EH (cell line): ENCODE measurements around the gene CRYBG2.
"Not testable (repeated sequence)": the region's sequence is repeated elsewhere in the genome, so short reads cannot be mapped to it uniquely, and the experiment has no call there.

Experiments
- DNase-seq: peaks from one replicate; pipeline ENCODE4 v3.0.0-alpha.2; 2015; ENCODE audit warnings: low read depth

The CRYBG2 gene

DNA sequence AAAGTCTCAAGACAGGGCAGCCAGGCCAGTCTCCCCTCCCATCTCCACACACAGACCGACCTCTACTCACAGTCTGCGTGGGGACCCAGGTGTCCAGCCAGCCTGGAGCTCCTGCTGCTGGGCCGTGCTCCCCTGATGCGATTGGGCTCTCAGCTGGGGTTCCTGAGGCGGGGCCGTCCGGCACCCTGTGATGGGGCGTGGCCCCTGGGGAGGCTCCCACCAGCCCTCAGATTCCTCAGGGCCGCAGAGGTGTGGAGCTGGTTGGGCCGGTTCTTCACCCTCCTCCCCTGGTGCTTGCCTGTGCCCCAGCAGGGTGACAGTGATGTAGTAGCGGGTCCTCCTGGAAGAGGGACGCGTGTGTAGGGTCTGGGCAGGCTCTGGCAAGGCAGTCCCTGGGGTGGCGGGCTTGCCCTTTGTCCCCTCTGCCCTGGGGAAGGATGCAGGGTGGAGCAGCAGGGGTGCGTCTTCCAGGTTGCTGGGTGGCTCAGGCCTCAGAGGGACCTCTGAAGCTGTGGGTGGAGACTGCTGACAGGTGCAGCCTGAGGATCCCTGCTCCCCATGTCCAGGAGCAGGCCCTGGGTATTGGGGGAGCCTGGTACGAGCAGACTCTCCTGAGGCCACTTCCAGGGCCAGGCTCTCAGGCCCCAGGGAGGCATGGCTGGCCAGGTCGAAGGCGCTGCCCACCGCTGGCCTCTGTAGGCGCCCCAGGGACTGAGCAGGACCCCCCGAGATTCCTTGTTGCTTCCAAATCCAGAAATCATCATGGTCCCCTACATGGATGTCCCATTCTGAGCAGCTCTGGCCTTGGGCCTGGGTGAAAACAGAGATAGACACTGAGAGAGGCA lies at the start of gene CRYBG2:
CRYBG2 (minus strand) TSS at position 155 of the 845 bp plus-strand sequence. CDS start 7,473 bp downstream, outside the sequence.
- no peak for DNase-seq

DNA sequence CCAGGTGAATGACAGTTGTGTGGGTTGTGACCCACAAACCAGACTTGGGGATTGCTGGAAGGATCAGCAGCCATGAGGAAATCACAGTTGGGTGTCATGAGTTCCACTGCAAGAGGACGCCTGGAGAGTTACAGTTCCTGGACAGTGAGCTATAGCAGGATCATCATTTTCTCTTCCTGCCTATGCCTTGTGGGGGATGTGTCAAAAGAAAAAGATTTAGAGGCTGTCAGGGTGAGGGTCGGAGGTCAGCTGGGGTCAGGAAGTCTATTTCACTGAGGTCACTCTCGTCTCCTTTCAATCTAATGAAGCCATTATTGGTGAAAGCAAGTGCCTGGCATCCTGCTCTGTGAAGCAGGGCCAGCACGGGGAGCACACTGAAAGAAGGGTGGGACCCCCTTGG lies 49.7 kb upstream of the CRYBG2 start:
- DNase-seq = peak; percentile 57

- DNase-seq = no peak
Measured at GRCh38 chr1:26401891-26402290, 48.0 kb upstream of the CRYBG2 start.

GRCh38 chr1:26399034-26399433 lies 45.1 kb upstream of the CRYBG2 start:
- no peak for DNase-seq

DNA sequence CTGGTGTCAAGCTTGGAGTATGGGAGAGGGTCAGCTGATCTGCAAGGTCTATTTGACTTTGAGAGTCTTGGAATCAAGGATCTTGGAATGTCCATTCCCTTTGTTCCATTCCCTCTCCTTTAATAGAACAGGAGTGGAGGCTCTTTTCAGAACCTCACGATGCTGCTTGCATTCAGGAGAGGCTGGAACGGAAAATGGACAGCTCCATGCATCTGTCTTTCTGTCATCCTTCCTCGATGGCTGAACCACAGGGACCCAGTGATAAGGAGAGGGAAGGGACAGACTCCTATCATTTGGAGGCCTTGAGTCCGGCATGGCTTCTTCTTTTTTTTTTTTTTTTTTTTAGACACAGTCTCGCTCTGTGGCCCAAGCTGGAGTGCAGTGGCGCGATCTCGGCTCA lies 41.8 kb upstream of the CRYBG2 start:
- no peak for DNase-seq

DNA sequence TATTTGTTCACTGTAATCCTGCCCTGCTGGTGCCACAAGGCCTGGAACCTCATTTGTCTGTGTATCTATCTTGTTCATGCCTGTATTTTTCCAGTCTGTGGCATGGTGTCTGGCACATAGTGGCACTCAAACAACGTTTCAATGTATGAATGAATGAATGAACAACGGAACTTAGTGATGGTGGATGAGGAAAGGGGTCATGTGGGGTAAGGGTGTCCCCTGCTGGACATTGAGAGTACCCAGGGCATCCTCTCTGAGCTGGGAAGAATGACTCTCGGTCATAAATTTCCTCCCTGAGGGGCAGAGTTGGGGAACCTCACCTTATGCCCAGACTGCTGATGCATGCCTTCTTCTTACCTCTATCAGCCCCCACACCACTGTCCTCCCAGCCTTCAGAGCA lies 37.5 kb upstream of the CRYBG2 start:
- peak; percentile 71 for DNase-seq

GRCh38 chr1:26389604-26390247 lies 35.8 kb upstream of the CRYBG2 start:
- DNase-seq = no peak

- DNase-seq = no peak
Measured at GRCh38 chr1:26388791-26389445, 35.0 kb upstream of the CRYBG2 start.

DNA sequence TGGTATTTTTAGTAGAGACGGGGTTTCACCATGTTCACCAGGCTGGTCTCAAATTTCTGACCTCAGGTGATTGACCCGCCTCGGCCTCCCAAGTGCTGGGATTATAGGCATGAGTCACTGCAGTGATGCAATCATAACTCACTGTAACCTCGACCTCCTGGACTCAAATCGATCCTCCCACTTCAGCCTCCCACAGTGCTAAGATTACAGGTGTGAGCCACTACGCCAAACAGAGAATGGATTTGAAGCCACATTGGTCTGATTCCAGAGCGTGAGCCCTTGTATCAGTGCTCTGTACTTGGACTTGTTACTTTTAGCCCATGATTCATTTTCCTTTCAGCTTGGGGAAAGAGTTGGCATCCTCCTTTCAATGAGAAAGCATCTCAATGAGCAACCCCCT lies 33.5 kb upstream of the CRYBG2 start:
- DNase-seq = peak; percentile 48

DNA sequence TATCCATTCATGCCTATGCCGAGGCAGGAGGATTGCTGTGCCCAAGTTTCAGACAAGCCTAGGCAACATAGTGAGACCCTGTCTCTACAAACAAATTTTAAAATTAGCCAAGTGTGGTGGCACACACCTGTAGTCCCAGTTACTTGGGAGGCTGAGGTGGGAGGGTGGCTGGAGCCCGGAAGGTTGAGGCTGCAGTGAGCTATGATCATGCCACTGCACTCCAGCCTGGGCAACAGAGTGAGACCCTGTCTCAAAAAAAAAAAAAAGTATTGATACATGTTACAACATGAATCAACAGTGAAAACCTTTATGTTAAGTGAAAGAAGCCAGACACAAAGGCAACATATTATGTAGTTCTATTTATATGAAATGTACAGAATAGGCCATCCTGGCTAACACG lies 31.1 kb upstream of the CRYBG2 start:
- not testable (repeated sequence) for DNase-seq

- no peak for DNase-seq
Measured at GRCh38 chr1:26384076-26384475, 30.1 kb upstream of the CRYBG2 start.

DNA sequence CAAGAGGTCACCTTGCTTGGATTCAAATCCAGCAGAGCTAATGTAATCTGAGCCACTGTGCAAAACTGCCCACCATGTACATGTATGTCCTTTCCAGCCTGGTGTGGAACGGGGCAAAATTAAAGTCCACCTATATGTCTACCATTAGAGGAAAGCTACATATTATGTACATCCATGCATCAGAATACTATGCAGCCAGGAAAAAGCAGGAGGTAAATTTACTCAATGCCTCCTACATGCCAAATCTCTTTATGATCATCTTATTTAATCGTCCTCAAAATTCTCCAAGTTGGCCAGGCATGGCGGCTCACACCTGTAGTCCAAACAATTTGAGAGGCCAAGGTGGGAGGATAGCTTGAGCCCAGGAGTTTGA lies 24.9 kb upstream of the CRYBG2 start:
- DNase-seq = no peak

DNA sequence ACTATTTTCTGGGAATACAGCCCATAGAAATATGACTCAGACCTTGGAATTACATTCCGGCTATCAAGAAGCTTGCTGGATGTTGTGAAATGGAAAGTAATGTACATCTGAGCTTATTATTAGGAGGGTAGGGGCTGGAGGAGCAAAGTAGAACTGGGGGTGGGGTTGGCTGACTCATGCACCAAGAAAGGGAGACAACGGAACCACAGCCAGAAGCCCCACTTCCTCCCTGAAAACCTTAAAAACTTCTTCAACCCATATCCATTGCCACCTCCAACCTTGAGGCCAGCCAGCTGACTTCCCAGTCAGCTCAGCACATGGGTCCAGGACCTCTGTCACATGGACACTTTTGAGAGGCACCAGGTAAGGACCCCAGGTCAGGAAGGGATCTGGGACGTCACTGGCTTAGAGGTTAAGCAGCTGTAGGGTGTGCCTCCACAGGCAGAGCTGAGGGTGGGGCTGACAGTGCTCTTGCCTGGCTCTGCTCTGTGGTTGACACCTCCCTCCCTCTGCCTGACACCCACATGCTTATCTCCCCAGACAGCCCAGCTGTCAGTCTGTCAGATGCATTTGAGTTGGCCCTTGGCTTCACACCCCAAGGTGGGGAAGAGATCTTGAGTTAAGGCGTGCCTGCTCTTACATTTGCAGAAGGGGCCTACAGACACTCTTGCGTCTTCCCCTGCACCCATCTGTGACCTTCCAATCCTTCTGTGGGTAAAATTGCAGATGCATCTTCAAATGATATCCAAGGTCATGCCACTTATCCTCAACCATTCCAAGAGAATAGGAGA lies 24.4 kb upstream of the CRYBG2 start:
- DNase-seq = peak; percentile 99

- no peak for DNase-seq
Measured at GRCh38 chr1:26376050-26376449, 22.1 kb upstream of the CRYBG2 start.

- peak; percentile 61 for DNase-seq
Measured at GRCh38 chr1:26375081-26375480, 21.2 kb upstream of the CRYBG2 start.

DNA sequence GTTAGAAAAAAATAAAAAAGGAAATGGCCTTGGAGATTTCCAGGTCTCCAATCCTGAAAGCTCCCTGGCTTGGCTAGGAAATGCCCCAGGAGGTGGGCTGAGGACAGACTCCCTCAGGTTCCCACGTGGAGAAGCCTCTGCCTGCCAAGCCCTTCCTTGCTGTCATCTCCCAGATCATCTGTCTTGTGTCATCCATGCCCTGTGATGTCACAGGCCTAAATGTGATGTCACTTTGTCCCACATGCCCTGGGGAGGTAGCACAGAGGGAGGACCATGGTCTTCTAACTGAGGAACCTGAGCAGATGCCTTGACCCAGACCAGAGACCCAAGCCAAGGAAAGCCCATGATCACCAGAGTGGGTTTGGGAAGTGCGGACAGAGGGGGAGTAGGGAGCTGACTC lies 20.4 kb upstream of the CRYBG2 start:
- not testable (repeated sequence) for DNase-seq

- no peak for DNase-seq
Measured at GRCh38 chr1:26373789-26374188, 19.9 kb upstream of the CRYBG2 start.

- no peak for DNase-seq
Measured at GRCh38 chr1:26373281-26373680, 19.4 kb upstream of the CRYBG2 start.

GRCh38 chr1:26372611-26373010 lies 18.7 kb upstream of the CRYBG2 start, which contains the start of gene ZNF683:
Gene ZNF683 (minus strand): TSS chr1:26372750. CDS start chr1:26368571, 4,179 bp downstream.
- not testable (repeated sequence) for DNase-seq

- peak; percentile 58 for DNase-seq
Measured at GRCh38 chr1:26372039-26372438, 18.1 kb upstream of the CRYBG2 start.

DNA sequence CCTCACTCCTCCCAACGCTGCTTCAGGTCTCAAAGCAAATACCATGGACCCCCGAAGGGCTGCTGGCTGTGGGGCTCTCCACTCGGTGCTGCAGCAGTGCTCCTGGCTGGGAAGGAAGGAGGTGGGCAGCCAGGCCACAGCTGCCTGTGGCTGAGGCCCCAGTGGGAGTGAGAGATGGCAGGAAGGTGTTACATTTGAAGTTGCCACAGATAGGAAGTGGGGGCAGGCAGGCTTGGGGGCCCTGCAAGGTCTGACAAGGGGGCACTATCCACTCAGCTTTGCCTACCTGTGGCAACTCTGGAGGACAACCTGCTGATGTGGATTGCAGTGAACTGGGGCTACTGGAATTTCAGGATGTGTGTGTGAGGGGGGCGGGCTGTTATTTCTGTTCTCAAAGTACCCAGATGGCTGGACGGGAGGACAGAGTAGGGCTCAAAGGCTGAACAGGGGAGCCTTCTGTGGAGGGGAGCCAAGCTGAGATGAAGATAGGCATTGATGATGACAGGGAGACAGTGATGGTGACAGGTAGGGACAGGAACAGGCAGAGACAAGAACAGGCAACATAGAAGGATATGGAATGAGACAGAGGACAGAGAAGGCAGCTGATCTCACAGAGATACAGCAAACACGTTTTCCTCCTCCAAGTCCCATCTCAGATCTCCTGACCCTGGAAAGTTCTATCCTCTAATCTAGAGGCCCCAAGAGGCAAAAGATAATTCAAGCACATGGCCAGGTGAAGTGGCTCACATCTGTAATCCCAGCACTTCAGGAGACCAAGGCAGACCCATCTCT lies 16.9 kb upstream of the CRYBG2 start:
- DNase-seq = no peak
